Stimulated activated CD8-positive, alpha-beta memory T cell treated with anti-CD3 and anti-CD28 coated beads, Interleukin-7, amount 100 ng/mL, for 24 hours (primary cell): ENCODE results near the gene STRN4.
A peak's percentile ranks its signal among the peaks of the same experiment; 100 is the strongest.
"Not testable (repeated sequence)": the region's sequence is repeated elsewhere in the genome, so short reads cannot be mapped to it uniquely, and the experiment has no call there.

Experiments used
- DNase-seq: peaks from one replicate; pipeline ENCODE4 v3.0.0-alpha.2; 2020; ENCODE audit warnings: low read depth

STRN4 gene

GRCh38 chr19:46712768-46713338 is 33.4 kb downstream of the STRN4 start:
- not testable (repeated sequence) for DNase-seq

DNA sequence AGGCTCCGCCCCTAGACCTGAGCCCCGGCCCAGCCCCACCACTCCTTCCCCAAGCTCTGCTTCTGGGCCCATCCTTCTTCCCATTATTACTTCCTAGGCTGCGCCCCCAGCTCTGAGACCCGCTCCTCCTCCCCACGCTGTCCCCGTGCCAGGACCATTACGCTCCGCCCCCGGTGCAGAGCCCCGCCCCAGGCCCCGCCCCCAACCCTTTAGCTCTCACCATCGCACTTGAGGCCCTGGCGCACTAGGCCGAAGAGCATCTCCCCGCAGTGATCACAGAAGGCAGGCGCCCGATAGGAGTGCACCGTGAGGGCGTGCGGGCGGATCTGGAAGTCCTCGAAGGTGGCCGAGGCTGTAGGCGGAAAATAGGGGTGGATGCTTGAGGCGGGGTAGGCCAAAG is 35.6 kb downstream of the STRN4 start:
- no peak for DNase-seq

DNA sequence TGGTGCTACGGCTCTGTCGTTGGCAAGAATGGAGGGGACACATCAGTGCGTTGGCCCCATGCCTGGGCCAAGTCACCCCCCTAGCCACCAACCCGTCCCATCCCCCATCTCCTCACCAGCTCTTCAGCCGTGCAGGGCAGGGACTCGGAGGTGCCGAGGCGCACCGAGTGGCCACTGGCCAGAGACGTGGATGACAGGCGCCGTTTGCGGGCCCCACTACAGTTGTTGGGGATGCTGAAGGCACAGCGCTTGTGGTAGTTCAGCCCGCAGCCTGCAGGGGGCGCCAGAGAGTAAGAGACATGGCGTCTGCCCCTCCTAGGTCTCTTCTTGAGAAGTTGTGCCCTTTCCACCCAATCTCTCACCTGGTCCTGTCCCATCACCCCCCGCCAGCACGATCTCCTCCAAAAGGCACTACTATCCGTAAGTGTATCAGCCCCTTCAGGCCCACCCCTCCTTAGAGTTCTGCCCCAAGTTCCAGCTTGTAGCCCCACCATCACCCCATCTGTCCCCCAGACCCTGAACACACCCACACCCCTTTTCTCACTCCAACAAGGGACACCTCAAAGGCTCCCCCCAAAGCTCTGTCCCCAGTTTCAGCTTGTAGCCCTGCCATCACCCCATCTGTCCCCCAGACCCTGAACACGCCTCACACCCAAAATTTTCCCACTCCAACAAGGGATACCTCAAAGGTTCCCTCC is 41.7 kb downstream of the STRN4 start:
- peak; percentile 88 for DNase-seq

DNA sequence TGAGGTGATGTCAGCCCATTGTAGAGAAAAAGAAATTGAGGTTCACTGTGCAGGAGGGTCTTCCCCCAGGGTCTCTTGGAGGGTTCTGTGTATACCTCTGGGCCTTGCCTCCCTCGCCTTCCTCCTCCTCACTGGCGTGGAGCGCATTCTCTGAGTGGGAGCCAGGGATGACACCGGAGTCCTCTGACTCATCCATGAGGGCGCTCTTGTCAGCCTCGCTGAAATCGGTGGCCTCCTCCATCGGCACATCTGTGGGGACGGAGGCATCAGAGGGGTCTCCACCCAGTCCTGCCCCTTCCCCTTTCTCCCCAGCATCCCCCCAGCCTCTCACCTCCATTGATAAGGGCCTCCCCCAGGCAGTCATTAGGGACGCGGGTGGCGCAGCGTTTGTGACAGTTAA is 45.5 kb downstream of the STRN4 start:
- DNase-seq, result no peak

- no peak for DNase-seq
Measured at GRCh38 chr19:46698395-46699321, 47.6 kb downstream of the STRN4 start.

GRCh38 chr19:46697204-46697960 is 48.9 kb downstream of the STRN4 start:
- no peak for DNase-seq

- DNase-seq, result no peak
Measured at GRCh38 chr19:46696866-46697203, 49.4 kb downstream of the STRN4 start.

- no peak for DNase-seq
Measured at GRCh38 chr19:46696052-46696451, 50.2 kb downstream of the STRN4 start.

DNA sequence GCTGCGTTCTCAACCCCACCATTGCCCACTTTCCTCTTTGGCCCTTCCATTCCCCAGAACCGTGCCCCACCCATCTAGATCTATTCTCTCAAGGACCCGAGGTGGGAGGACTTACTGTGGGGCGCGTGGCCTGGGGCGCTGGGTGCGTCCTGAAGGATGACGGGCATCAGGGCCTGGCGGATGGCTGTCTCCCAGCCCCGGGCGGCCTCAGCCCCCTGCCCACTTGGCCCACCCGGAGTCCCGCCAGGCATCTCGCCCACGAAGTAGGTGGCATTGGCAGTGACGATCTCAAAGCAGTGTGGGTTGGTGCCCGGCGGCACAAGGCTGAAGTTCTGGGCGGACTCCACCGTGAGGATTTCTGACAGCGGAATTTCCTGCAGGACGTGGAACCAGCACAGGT is 52.5 kb downstream of the STRN4 start:
- no peak for DNase-seq

DNA sequence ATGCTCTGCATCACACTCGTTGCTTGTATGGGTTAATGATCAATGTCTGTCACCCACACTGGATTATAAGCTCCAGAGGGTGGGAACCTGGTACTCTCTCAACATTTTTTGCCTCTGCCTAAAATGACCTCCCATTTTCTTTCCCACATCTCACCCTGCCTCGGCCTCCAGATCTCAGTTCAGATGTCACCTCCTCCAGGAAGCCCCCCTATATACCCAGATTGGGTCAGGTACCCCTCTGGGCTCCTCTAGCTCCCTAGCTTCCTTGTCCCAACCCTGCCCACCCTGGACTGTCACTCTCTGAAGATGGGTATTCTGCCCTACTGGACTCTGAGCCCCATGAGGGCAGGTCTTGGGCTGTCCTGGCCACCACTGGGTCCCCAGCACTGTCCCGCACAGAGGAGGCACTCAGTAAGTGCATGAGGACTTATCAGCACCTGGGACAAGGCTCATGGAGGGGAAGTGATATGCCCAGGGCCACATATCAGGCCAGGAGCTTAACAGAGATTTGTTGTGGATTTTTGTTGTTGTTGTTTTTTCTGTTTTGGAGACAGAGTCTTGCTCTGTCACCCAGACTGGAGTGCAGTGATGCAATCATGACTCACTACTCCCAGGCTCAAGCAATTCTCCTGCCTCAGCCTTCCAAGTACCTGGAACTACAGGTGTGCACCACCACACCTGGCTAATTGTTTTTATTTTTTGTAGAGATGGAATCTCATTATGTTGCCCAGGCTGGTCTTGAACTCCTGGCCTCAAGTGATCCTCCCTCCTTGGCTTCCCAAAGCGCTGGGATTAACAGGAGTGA is 53.1 kb downstream of the STRN4 start:
- no peak for DNase-seq

GRCh38 chr19:46691948-46692347 is 54.3 kb downstream of the STRN4 start:
- DNase-seq, result no peak

DNA sequence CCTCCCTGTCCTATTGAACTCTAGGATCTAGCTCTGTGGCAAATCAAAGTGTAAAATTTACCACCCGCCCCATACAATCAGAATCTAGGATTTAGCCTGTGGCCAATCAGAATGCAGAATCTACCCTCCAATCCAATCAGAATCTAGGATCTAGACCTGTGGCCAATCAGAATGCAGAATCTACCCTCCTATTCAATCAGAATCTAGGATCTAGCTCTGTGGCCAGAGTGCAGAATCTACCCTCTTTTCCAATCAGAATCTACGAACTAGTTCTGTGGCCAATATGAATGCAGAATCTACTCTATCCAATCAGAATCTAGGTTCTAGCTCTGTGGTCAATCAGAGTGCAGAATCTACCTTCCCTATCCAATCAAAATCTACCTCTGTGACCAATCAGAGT is 55.1 kb downstream of the STRN4 start:
- no peak for DNase-seq

GRCh38 chr19:46689358-46689757 is 56.9 kb downstream of the STRN4 start:
- DNase-seq, result no peak

DNA sequence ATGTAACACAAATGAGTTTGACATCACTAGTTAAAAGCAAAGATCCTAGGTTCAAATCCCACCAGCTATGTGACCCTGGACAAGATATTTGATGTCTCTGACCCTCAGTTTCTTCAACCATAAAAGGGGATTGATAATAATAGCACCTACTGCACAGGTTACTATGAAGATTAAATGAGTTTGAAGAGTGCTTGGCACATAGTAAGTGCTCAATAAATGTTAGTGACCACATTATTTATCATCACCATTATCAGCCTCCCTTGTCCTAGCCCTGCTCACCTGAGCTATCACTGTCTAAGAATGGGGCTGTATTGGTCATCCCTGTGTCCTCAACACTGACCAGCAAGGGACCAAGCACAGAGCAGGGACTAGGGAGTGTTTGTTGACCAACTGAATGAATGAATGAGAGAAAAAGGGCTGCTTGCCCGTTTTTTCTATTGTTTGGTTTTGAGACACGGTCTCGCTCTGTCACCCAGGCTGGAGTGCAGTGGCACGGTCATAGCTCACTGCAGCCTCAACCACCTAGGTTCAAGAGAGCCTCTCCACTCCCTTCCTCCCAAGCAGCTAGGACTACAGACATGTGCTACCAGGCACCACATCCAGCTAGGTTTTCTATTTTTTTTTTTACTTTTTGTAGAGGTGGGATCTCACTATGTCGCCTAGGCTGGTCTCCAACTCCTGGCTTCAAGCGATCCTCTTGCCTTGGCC is 58.7 kb downstream of the STRN4 start:
- no peak for DNase-seq

DNA sequence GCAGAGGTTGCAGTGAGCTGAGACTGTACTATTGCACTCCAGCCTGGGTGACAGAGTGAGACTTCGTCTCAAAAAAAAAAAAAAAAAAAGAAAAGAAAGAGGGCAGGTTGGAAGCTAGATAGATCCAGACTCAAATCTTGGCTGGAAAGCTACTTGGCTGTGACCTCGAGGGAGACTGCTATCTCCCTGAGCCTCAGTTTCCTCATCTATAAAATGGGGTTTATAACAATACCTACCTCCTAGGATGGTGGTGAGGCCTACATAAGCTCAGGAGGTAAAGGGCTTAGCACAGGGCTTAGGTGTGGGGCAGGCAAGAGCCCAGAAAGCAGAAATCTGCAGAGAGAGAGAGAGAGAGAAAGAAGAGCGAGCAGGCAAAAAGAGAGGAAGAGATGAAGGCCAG is 61.1 kb downstream of the STRN4 start:
- no peak for DNase-seq

GRCh38 chr19:46678110-46678732 is 68.0 kb downstream of the STRN4 start:
- DNase-seq, result peak; percentile 31

DNA sequence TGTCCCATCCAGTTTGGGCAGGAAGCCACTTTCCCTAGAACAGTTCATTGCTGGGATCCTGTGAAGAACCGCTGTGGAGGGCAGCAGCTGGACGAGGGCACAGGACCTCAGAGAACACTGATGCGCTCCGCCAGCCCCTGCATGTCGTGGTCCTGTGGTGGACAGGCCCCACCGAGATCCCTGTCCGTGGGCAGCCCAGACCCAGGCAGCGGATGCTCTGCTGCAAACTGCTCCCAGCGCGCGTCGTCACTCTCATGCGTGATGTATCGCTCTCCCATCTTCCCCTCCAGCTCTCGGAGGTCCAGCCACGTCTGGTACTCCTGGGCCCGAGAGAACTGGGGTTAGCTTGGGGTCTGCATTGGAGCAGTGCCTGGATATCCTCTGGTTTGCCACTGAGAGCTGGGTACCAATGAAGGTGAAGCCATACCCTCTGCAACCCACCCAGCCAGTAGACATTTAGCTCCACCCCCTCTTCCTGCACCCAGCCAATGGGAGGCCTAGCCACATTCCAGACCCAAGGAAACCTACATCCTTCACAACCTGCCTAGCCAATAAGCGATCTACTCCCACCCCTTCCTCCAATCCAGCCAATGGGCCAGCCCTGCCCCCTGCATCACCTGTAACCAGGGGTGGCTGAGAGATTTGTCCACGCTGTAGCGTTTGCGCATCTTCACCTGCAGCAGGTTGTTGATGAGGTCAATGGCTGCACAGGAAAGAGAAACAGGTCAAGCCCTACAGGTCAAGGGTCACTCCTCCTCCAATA is 71.7 kb downstream of the STRN4 start:
- DNase-seq, result no peak

DNA sequence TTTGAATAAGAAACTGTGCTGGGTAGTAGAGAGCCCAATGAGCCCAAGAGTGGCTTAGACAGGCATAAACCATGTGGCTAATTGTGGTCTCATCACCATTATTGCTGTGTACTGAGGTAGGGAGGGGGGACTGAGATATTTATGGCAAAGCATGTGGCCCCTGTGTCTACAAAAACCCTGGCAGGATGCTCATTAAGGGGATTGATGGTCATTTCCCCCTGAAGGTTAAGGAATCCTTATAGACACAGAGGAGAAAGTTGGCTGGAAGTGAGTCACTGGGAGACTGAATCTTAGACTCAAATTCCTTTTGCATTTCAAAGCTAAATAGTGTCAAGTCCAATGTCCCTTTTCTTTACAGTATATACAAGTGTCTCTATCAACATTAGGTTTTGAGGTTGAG is 75.4 kb downstream of the STRN4 start:
- no peak for DNase-seq
